ENCODE results near the gene COQ8B. TPM values are rescaled to one million over a fixed set of nuclear protein-coding genes. Genes with fewer than 3 reads are reported as not detected.
A peak's percentile ranks its signal among the peaks of the same experiment; 100 is the strongest.

Gene COQ8B
- total RNA-seq, 2 donors from 2014 or later, result 61.2 to 64.4 TPM

GRCh38 chr19:40718774-40719391 is 2.2 kb upstream of the COQ8B start:
- no peaks in the 10 kb centered on the region for H3K36me3 ChIP-seq
- 3% methylated on average over 16 of the region's 16 CpGs for WGBS
- intact Hi-C loops (cut with DNase I), result no loop called here
- DNase-seq (ENCODE audit: low spot score), result peak; percentile 94
- no peaks in the 10 kb centered on the region for H3K27me3 ChIP-seq (replicated peaks; ENCODE audit: insufficient read depth)
- peak; percentile 74 for TF ChIP-seq POLR2A (IDR thresholded peaks at IDR 0.05)
- peak; percentile 94 for TF ChIP-seq POLR2AphosphoS5 (IDR thresholded peaks at IDR 0.05)
- TF ChIP-seq CTCF (IDR thresholded peaks at IDR 0.05), result peak in 2 of 4 experiments; percentile 2 to 21
- peak overlapping the region; percentile 79 to 85 for H3K4me3 ChIP-seq
- H3K27ac ChIP-seq, result peak overlapping the region; percentile 99 to 100
- H3K4me1 ChIP-seq (replicated peaks), result no peaks in the 10 kb centered on the region
- H3K9me3 ChIP-seq, result no peaks in the 10 kb centered on the region

GRCh38 chr19:40717880-40718773 is 1.4 kb upstream of the COQ8B start:
- TF ChIP-seq POLR2AphosphoS5 (IDR thresholded peaks at IDR 0.05), result no peak
- TF ChIP-seq POLR2A (IDR thresholded peaks at IDR 0.05), result no peak
- TF ChIP-seq CTCF (IDR thresholded peaks at IDR 0.05), result no peak
- 9% methylated on average over 20 of the region's 20 CpGs for WGBS
- Histone ChIP-seq H3K27me3 (replicated peaks; ENCODE audit: insufficient read depth) (no peaks in the 10 kb centered on the region), H3K27ac (peak overlapping the region; percentile 99 to 100), H3K4me3 (peak overlapping the region; percentile 79 to 85), H3K36me3 (no peaks in the 10 kb centered on the region), H3K9me3 (no peaks in the 10 kb centered on the region), H3K4me1 (replicated peaks) (no peaks in the 10 kb centered on the region)
- peak; percentile 41 for DNase-seq (ENCODE audit: low spot score)
- intact Hi-C loops (cut with DNase I), result loop anchor here (2.0 kb wide), 1 partner anchor 79 kb away; no protein-coding TSS in a partner anchor

- H3K4me1 ChIP-seq (replicated peaks), result no peaks in the 10 kb centered on the region
- H3K9me3 ChIP-seq, result no peaks in the 10 kb centered on the region
- H3K36me3 ChIP-seq, result no peaks in the 10 kb centered on the region
- H3K27me3 ChIP-seq (replicated peaks; ENCODE audit: insufficient read depth), result no peaks in the 10 kb centered on the region
- intact Hi-C loops (cut with DNase I), result loop anchor here (2.0 kb wide), 1 partner anchor 79 kb away; no protein-coding TSS in a partner anchor
- no peak for TF ChIP-seq POLR2A (IDR thresholded peaks at IDR 0.05)
- TF ChIP-seq POLR2AphosphoS5 (IDR thresholded peaks at IDR 0.05), result no peak
- TF ChIP-seq CTCF (IDR thresholded peaks at IDR 0.05), result no peak
- peak overlapping the region; percentile 79 to 85 for H3K4me3 ChIP-seq
- H3K27ac ChIP-seq, result peak overlapping the region; percentile 99 to 100
- WGBS, result 2% methylated on average over 13 of the region's 20 CpGs
- DNase-seq (ENCODE audit: low spot score), result peak; percentile 27
These were observed 716 bp upstream of the COQ8B start for GRCh38 chr19:40717325-40717879.

GRCh38 chr19:40716031-40716481 is 630 bp downstream of the COQ8B start:
- Histone ChIP-seq H3K27ac (peak overlapping the region; percentile 99 to 100), H3K36me3 (no peaks in the 10 kb centered on the region), H3K27me3 (replicated peaks; ENCODE audit: insufficient read depth) (no peaks in the 10 kb centered on the region), H3K4me3 (peak overlapping the region; percentile 79 to 85), H3K4me1 (replicated peaks) (no peaks in the 10 kb centered on the region), H3K9me3 (no peaks in the 10 kb centered on the region)
- WGBS, result 3% methylated on average over 8 of the region's 8 CpGs
- peak; percentile 46 for DNase-seq (ENCODE audit: low spot score)
- TF ChIP-seq CTCF (IDR thresholded peaks at IDR 0.05), result no peak
- no peak for TF ChIP-seq POLR2A (IDR thresholded peaks at IDR 0.05)
- no peak for TF ChIP-seq POLR2AphosphoS5 (IDR thresholded peaks at IDR 0.05)
- intact Hi-C loops (cut with DNase I), result loop anchor here (2.0 kb wide), 1 partner anchor 81 kb away; no protein-coding TSS in a partner anchor
